Heart left ventricle (tissue), 13 donors: Measurements from ENCODE around the gene IFNLR1.

Experiments used
- CTCF ChIP-seq, 12 donors: fragments of 200-600 bp; sonication (generic) in 4 of 12; IDR thresholded peaks; one replicate each; pipeline versions ENCODE4 v1.5.0 to v1.8.0; 2018 to 2022; ENCODE audit warnings: antibody characterized with exemption in 12 of 12, mild to moderate bottlenecking in 5 of 12
- POLR2A ChIP-seq, 2 donors: fragments of 450-650 bp; IDR thresholded peaks; one replicate each; pipeline ENCODE4 v1.6.1; 2017; ENCODE audit warnings: antibody characterized with exemption in 2 of 2, mild to moderate bottlenecking in 2 of 2, moderate library complexity in 2 of 2
- donor health status: ischemic (EF 13 %, LVEDD 7.1; RV severe dilation, severe dysfunction).
- donor health status: DM: no; HTN: yes; CAD: no.
- donor health status: DM: no; HTN: no; CAD: no.
- donor health status: ischemic (EF 25% LVEDD 6.9; RV normal size, moderate dysfunction).
- donor health status: ischemic (EF 25% LVEDD 5.7; RV mildly dilated, moderate dysfunction).
- donor health status: ischemic (EF 35%, LVEDD 5.7; RV mildly dilated, moderate dysfunction).
- donor health status: nonischemic (EF 11% LVEDD 7.7; RV severe dilation, severe dysfunction).
- donor health status: DM: yes; HTN: yes; CAD: no.
- donor health status: PGD.
- donor health status: ischemic (EF 29% LVEDD 5.4; RV normal size, mild dysfunction).
- donor health status: nonischemic (EF 23%, LVEDD 6.1; RV moderate dilation, normal function).

GRCh38 chr1:24114753-24115152 lies 72.3 kb downstream of the IFNLR1 start:
- TF ChIP-seq CTCF (IDR thresholded peaks at IDR 0.05) = no peak
- TF ChIP-seq POLR2A (IDR thresholded peaks at IDR 0.05) = no peak
